HEK293 (cell line): ENCODE data around the gene TNFRSF11A.
A peak's percentile ranks its signal among the peaks of the same experiment; 100 is the strongest.

ENCODE experiments used
- CTCF ChIA-PET: fragments of 350-600 bp; formaldehyde crosslinking; extraction: SDS; loops from one replicate; lab custom pipeline; 2021; ENCODE audit warnings: antibody characterized with exemption; lab: Yijun Ruan, JAX
- POLR2A ChIA-PET: fragments of 300-600 bp; formaldehyde crosslinking; extraction: SDS; loops from one replicate; lab custom pipeline; 2020; ENCODE audit warnings: antibody characterized with exemption, inconsistent platforms; lab: Yijun Ruan, JAX
- H3K27ac ChIP-seq: fragments of 200-500 bp; sonication (Bioruptor generic); 2 replicates; pipeline ENCODE4 v1.5.1; 2014; ENCODE audit warnings: low read depth, low read length, control low read depth, inconsistent platforms; ENCODE audit errors: extremely low read depth
- H3K36me3 ChIP-seq, 2 experiments: fragments of 200-500 bp in 1 of 2; sonication (Bioruptor generic) in 1 of 2; 1 replicate in 1 of 2; 2 replicates in 1 of 2; pipeline ENCODE4 v1.5.1; 2014 to 2017; ENCODE audit warnings: inconsistent platforms in 2 of 2, low read length in 2 of 2; ENCODE audit not compliant: control insufficient read depth in 2 of 2, insufficient read depth in 1 of 2
- H3K4me1 ChIP-seq: fragments of 200-500 bp; sonication (Bioruptor generic); 2 replicates; pipeline ENCODE4 v1.5.1; 2014; ENCODE audit warnings: mild to moderate bottlenecking, low read length, inconsistent platforms; ENCODE audit not compliant: control insufficient read depth, insufficient read depth
- H3K4me3 ChIP-seq: 2 replicates; pipeline ENCODE4 v1.5.1; 2011; ENCODE audit warnings: low read depth, mild to moderate bottlenecking, control low read depth, low read length, moderate library complexity
- H3K9me3 ChIP-seq: fragments of 200-500 bp; sonication (Bioruptor generic); 2 replicates; pipeline ENCODE4 v1.5.1; 2014; ENCODE audit warnings: low read depth, low read length, inconsistent platforms; ENCODE audit not compliant: control insufficient read depth, insufficient read depth
- HOXC10 ChIP-seq: sonication (generic); formaldehyde crosslinking; IDR thresholded peaks from 2 replicates; pipeline ENCODE4 v1.8.1; 2023; ENCODE audit warnings: mild to moderate bottlenecking, missing genetic modification reagents
- ZFP37 ChIP-seq: fragments of 450-650 bp; formaldehyde crosslinking; IDR thresholded peaks from 2 replicates; pipeline ENCODE4 v1.5.1; 2016; ENCODE audit warnings: missing biosample characterization, missing genetic modification characterization
- ZNF10 ChIP-seq: fragments of 450-650 bp; formaldehyde crosslinking; IDR thresholded peaks from 2 replicates; pipeline ENCODE4 v1.5.1; 2017; ENCODE audit warnings: missing biosample characterization, missing genetic modification characterization
- ZNF404 ChIP-seq: fragments of 450-650 bp; formaldehyde crosslinking; IDR thresholded peaks from 2 replicates; pipeline ENCODE4 v1.5.1; 2017; ENCODE audit warnings: missing biosample characterization, missing genetic modification characterization
- ZNF501 ChIP-seq: fragments of 450-650 bp; formaldehyde crosslinking; IDR thresholded peaks from 2 replicates; pipeline ENCODE4 v1.5.1; 2016; ENCODE audit warnings: missing biosample characterization, missing genetic modification characterization
- ZNF510 ChIP-seq: fragments of 450-650 bp; formaldehyde crosslinking; IDR thresholded peaks from 2 replicates; pipeline ENCODE4 v1.5.1; 2018; ENCODE audit warnings: mild to moderate bottlenecking, missing genetic modification characterization, missing biosample characterization; ENCODE audit not compliant: insufficient replicate concordance
- ZNF629 ChIP-seq: fragments of 450-650 bp; formaldehyde crosslinking; IDR thresholded peaks from 2 replicates; pipeline ENCODE4 v1.5.1; 2017; ENCODE audit warnings: missing biosample characterization, missing genetic modification characterization
- ZNF664 ChIP-seq: fragments of 450-650 bp; formaldehyde crosslinking; IDR thresholded peaks from 2 replicates; pipeline ENCODE4 v1.5.1; 2016; ENCODE audit warnings: missing biosample characterization, missing genetic modification characterization
- TF ChIP-seq, protein P1 (sequence below): fragments of 450-650 bp; formaldehyde crosslinking; IDR thresholded peaks from 2 replicates; pipeline ENCODE4 v1.5.1; 2017; ENCODE audit warnings: missing biosample characterization, missing genetic modification characterization
- TF ChIP-seq, protein P2 (sequence below): fragments of 450-650 bp; formaldehyde crosslinking; IDR thresholded peaks from 2 replicates; pipeline ENCODE4 v1.5.1; 2016; ENCODE audit warnings: missing biosample characterization, missing genetic modification characterization
- TF ChIP-seq, protein P3 (sequence below): fragments of 450-650 bp; IDR thresholded peaks from 2 replicates; pipeline ENCODE4 v1.5.1; 2018; ENCODE audit warnings: missing biosample characterization, mild to moderate bottlenecking, missing genetic modification characterization

Gene TNFRSF11A

GRCh38 chr18:62342884-62343283 lies 17.8 kb downstream of the TNFRSF11A start:
- H3K4me3 ChIP-seq = no peak overlapping the region
- ChIA-PET POLR2A (no interaction called here), CTCF (no interaction called here)
- no peaks in the 10 kb centered on the region for H3K36me3 ChIP-seq
- peaks cover 17% of the 10 kb centered on the region for H3K4me1 ChIP-seq
- no peaks in the 10 kb centered on the region for H3K9me3 ChIP-seq
- no peak for TF ChIP-seq ZNF404 (tag by site-specific recombination)
- TF ChIP-seq, protein P1, sequence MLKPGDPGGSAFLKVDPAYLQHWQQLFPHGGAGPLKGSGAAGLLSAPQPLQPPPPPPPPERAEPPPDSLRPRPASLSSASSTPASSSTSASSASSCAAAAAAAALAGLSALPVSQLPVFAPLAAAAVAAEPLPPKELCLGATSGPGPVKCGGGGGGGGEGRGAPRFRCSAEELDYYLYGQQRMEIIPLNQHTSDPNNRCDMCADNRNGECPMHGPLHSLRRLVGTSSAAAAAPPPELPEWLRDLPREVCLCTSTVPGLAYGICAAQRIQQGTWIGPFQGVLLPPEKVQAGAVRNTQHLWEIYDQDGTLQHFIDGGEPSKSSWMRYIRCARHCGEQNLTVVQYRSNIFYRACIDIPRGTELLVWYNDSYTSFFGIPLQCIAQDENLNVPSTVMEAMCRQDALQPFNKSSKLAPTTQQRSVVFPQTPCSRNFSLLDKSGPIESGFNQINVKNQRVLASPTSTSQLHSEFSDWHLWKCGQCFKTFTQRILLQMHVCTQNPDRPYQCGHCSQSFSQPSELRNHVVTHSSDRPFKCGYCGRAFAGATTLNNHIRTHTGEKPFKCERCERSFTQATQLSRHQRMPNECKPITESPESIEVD = peak; percentile 37
- H3K27ac ChIP-seq = no peak overlapping the region

GRCh38 chr18:62343316-62343715 lies 18.2 kb downstream of the TNFRSF11A start:
- Histone ChIP-seq H3K36me3 (no peaks in the 10 kb centered on the region), H3K9me3 (no peaks in the 10 kb centered on the region), H3K4me1 (peaks cover 17% of the 10 kb centered on the region), H3K4me3 (no peak overlapping the region), H3K27ac (no peak overlapping the region)
- ChIA-PET CTCF (interaction anchor here (0.9 kb wide), 1 partner anchor 83 kb away, joined by 3 read pairs; no protein-coding TSS in a partner anchor), POLR2A (no interaction called here)
- TF ChIP-seq HOXC10 (no peak), ZNF501 (tag by site-specific recombination) (no peak)

DNA sequence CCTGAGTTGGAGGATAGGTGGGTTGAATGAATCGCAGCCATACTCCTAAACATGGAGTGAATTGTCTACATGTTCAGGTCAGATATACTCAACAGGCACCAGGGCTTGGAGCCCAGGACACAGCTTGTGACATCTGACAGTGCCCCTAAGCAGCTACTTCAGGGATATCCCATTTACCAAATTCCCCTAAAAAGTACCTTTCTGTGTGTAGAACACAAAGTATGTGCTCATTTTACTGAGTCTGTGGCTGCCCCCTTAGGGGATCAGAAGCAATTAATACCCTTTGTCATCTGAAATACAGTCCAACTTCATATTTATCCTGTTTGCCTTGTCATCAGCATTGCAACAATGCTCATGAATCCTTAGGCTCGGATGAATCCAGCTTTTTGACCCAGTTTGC lies 20.8 kb downstream of the TNFRSF11A start:
- Histone ChIP-seq H3K9me3 (no peaks in the 10 kb centered on the region), H3K4me1 (peaks cover 9% of the 10 kb centered on the region)
- POLR2A ChIA-PET = no interaction called here
- TF ChIP-seq ZNF510 (tag by site-specific recombination) (no peak), ZNF664 (tag by site-specific recombination) (peak; percentile 60; the same call in 1 of the 2 replicates)
- TF ChIP-seq, all 188 proteins: peak for 1
- Histone ChIP-seq H3K36me3 (peaks cover 0 to under 1% of the 10 kb centered on the region in 2 experiments; a peak in 1 of 3 replicates), H3K27ac (no peak overlapping the region), H3K4me3 (no peak overlapping the region)
- CTCF ChIA-PET = interaction anchor here (0.6 kb wide), 3 partner anchors 53 to 665 kb away, joined by 3 to 4 read pairs (median 3); no protein-coding TSS in a partner anchor

DNA sequence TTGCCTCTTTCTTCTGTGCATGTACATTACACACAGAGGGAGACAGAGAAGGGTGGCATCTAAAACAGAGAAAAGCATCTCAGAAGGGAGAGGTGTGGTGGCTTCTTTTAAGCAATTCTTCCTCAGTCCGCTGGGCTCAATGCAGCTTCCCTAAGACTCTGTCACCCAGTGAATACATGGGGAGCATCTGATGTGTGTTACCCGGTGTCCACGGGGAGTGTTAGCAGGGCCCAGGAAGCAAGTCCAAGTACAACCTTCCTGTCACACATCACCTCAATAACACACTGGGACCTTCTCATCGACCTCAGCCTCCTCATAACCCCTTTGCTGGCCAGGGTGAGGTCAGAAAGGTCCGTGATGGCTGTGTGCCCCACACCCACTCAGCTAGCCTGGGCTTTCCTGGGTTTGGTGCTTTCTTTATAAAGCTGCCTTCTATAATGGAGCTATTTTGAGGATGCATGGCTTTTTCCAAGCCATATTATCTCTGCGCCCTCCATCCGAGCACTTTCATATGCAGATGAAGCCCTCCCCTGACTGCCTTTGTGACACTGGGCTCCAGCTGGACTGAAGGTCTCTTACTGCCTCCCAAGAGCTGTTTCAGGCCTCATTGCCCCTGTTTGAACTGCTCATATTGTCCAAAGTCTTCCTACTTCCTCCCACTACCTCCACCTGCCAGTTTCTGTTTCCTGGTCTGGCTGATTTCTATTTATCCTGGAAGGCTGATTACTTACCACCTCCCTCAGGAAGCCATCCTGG lies 21.4 kb downstream of the TNFRSF11A start:
- Histone ChIP-seq H3K4me3 (no peak overlapping the region), H3K36me3 (peaks cover 0 to 5% of the 10 kb centered on the region in 2 experiments; a peak in 1 of 3 replicates), H3K4me1 (peaks cover 2% of the 10 kb centered on the region; the same call in 1 of the 2 replicates), H3K27ac (no peak overlapping the region), H3K9me3 (no peaks in the 10 kb centered on the region)
- ChIA-PET CTCF (interaction anchor here (0.6 kb wide), 4 partner anchors 232 to 665 kb away, joined by 3 to 4 read pairs (median 3); no protein-coding TSS in a partner anchor), POLR2A (no interaction called here)
- TF ChIP-seq ZNF629 (tag by site-specific recombination) = no peak

DNA sequence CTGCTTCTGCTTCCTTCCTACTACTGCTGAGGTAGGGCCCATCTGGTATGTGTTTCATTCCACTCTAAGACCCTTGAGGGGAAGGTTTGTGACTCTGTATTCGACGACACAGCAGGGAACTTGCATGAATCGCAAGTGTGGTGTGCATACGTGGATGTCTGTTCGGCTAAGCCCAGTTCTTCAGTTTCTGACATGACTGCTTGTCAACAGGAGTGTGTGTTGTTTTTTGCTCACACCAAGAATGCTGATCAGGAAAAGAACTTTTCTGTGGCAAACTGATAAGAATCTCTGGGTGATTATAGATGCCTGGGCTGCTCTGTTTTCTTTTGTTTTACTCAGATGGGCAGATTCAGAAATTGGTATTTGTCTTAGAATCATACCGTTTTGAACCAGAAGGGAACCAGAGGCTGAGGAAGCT lies 22.0 kb downstream of the TNFRSF11A start:
- Histone ChIP-seq H3K27ac (no peak overlapping the region), H3K4me3 (no peak overlapping the region), H3K4me1 (no peaks in the 10 kb centered on the region; the same call in 1 of the 2 replicates)
- POLR2A ChIA-PET = no interaction called here
- TF ChIP-seq, protein P2, sequence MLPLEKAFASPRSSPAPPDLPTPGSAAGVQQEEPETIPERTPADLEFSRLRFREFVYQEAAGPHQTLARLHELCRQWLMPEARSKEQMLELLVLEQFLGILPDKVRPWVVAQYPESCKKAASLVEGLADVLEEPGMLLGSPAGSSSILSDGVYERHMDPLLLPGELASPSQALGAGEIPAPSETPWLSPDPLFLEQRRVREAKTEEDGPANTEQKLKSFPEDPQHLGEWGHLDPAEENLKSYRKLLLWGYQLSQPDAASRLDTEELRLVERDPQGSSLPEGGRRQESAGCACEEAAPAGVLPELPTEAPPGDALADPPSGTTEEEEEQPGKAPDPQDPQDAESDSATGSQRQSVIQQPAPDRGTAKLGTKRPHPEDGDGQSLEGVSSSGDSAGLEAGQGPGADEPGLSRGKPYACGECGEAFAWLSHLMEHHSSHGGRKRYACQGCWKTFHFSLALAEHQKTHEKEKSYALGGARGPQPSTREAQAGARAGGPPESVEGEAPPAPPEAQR = no peak
- TF ChIP-seq ZNF10 (peak; percentile 58; the same call in 1 of the 2 replicates), ZFP37 (no peak)
- TF ChIP-seq, protein P3, sequence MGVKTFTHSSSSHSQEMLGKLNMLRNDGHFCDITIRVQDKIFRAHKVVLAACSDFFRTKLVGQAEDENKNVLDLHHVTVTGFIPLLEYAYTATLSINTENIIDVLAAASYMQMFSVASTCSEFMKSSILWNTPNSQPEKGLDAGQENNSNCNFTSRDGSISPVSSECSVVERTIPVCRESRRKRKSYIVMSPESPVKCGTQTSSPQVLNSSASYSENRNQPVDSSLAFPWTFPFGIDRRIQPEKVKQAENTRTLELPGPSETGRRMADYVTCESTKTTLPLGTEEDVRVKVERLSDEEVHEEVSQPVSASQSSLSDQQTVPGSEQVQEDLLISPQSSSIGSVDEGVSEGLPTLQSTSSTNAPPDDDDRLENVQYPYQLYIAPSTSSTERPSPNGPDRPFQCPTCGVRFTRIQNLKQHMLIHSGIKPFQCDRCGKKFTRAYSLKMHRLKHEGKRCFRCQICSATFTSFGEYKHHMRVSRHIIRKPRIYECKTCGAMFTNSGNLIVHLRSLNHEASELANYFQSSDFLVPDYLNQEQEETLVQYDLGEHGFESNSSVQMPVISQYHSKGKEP (tag by site-specific recombination) = 0 out of 2 replicates have a peak, but pooled peaks have one; percentile 23
- TF ChIP-seq, all 188 proteins: peak for 2
- CTCF ChIA-PET = interaction anchor here (0.6 to 1.2 kb wide), 4 partner anchors 21 to 243 kb away, joined by 3 read pairs; no protein-coding TSS in a partner anchor
- Histone ChIP-seq H3K36me3 (peaks cover 5 to 9% of the 10 kb centered on the region in 2 experiments; a peak in 2 of 3 replicates), H3K9me3 (no peaks in the 10 kb centered on the region)
